GM23248 (cell line): ENCODE results near the gene ARAP1. TPM values are rescaled to one million over a fixed set of nuclear protein-coding genes. Genes with fewer than 3 reads are reported as not detected.

ENCODE experiments used
- DNase-seq: peaks from one replicate; pipeline ENCODE4 v3.0.0-alpha.2; 2015
- H2AFZ ChIP-seq: fragments of 200-600 bp; sonication (generic); 2 replicates; pipeline ENCODE4 v1.6.1; 2016; ENCODE audit warnings: antibody characterized with exemption
- H3F3A ChIP-seq: fragments of 200-600 bp; sonication (generic); 2 replicates; pipeline ENCODE4 v1.6.1; 2016; ENCODE audit warnings: mild to moderate bottlenecking, antibody characterized with exemption, mixed run types; ENCODE audit not compliant: insufficient read depth
- H3K27ac ChIP-seq: fragments of 200-600 bp; sonication (generic); 2 replicates; pipeline ENCODE4 v1.5.1; 2016; ENCODE audit warnings: mild to moderate bottlenecking
- H3K27me3 ChIP-seq: fragments of 200-600 bp; sonication (generic); replicated peaks from 2 replicates; pipeline ENCODE4 v1.6.1; 2016; ENCODE audit warnings: mild to moderate bottlenecking; ENCODE audit not compliant: insufficient read depth
- H3K36me3 ChIP-seq: fragments of 200-600 bp; sonication (generic); 2 replicates; pipeline ENCODE4 v1.6.1; 2016; ENCODE audit warnings: low read depth, mild to moderate bottlenecking
- H3K4me1 ChIP-seq: fragments of 200-600 bp; sonication (generic); 2 replicates; pipeline ENCODE4 v1.6.1; 2016; ENCODE audit warnings: mild to moderate bottlenecking; ENCODE audit not compliant: insufficient read depth
- H3K4me2 ChIP-seq: fragments of 200-600 bp; sonication (generic); one replicate; pipeline ENCODE4 v1.6.1; 2016; ENCODE audit warnings: mild to moderate bottlenecking; ENCODE audit not compliant: unreplicated experiment
- H3K4me3 ChIP-seq: fragments of 200-600 bp; sonication (generic); 2 replicates; pipeline ENCODE4 v1.5.1; 2016; ENCODE audit warnings: mild to moderate bottlenecking
- H3K79me2 ChIP-seq: fragments of 200-600 bp; sonication (generic); 2 replicates; pipeline ENCODE4 v1.6.1; 2016; ENCODE audit warnings: mild to moderate bottlenecking; ENCODE audit not compliant: insufficient read depth
- H3K9ac ChIP-seq: fragments of 200-600 bp; sonication (generic); 2 replicates; pipeline ENCODE4 v1.6.1; 2016; ENCODE audit warnings: mild to moderate bottlenecking
- H3K9me2 ChIP-seq: fragments of 200-600 bp; sonication (generic); 2 replicates; pipeline ENCODE4 v1.6.1; 2016; ENCODE audit warnings: mixed run types, mild to moderate bottlenecking, moderate library complexity; ENCODE audit not compliant: insufficient read depth
- H3K9me3 ChIP-seq: fragments of 200-600 bp; sonication (generic); one replicate; pipeline ENCODE4 v1.6.1; 2017; ENCODE audit warnings: low read depth
- H4K20me1 ChIP-seq: fragments of 200-600 bp; sonication (generic); 2 replicates; pipeline ENCODE4 v1.6.0; 2016; ENCODE audit not compliant: insufficient read depth
- EZH2 ChIP-seq: fragments of 200-600 bp; sonication (generic); IDR thresholded peaks from 2 replicates; pipeline ENCODE4 v1.6.1; 2018; ENCODE audit warnings: antibody characterized with exemption, mild to moderate bottlenecking; ENCODE audit not compliant: insufficient read depth, poor library complexity, severe bottlenecking
- EZH2phosphoT487 ChIP-seq: fragments of 200-600 bp; sonication (generic); IDR thresholded peaks from 2 replicates; pipeline ENCODE4 v1.6.1; 2018; ENCODE audit warnings: antibody characterized with exemption, moderate library complexity, mild to moderate bottlenecking, low read depth; ENCODE audit not compliant: insufficient read depth
- WGBS, 2 experiments: methylation state at CpG; one replicate each; pipeline ENCODE4 v1.1.6; 2015 to 2017; ENCODE audit warnings: low lambda C conversion rate in 2 of 2, low coverage in 1 of 2; ENCODE audit errors: missing lambda C conversion rate in 2 of 2; 5-methylcytosine and 5-hydroxymethylcytosine counted together
- in situ Hi-C: fragments of 300-500 bp; cut with MboI; formaldehyde crosslinking; loops from 2 replicates; pipeline ENCODE4 v1.15.0; 2020
- polyA plus RNA-seq: library from polyadenylated mRNA; unstranded; fragments of >200 nt; fragmentation: Nextera tagmentation; extraction: Ambion mirVana; gene quantifications from 2 replicates; pipeline ENCODE4 v1.2.1, GENCODE V29; 2016
- total RNA-seq: library from RNA; depleted of rRNA; stranded (reverse); fragments of >200 nt; shearing (Covaris generic); gene quantifications from 2 replicates; pipeline ENCODE4 v1.2.3, GENCODE V29; 2014

ARAP1 gene
- total and polyA plus RNA-seq, 2 experiments from 2014 or later = 41.5 to 73.9 TPM

- H3K27ac ChIP-seq = no peak overlapping the region
- no peaks in the 10 kb centered on the region for H4K20me1 ChIP-seq
- no peak for DNase-seq
- no peak overlapping the region for H3K9ac ChIP-seq
- TF ChIP-seq EZH2phosphoT487 (no peak), EZH2 (no peak)
- no peak overlapping the region for H2AFZ ChIP-seq
- no peaks in the 10 kb centered on the region for H3K9me2 ChIP-seq
- H3K4me1 ChIP-seq = peaks cover 14% of the 10 kb centered on the region
- no peaks in the 10 kb centered on the region for H3K9me3 ChIP-seq
- H3K4me3 ChIP-seq = no peak overlapping the region
- H3F3A ChIP-seq = no peaks in the 10 kb centered on the region; the same call in 1 of the 2 replicates
- in situ Hi-C loops = loop anchor here (25.0 kb wide), 1 partner anchor 457 kb away; no protein-coding TSS in a partner anchor
- no peak overlapping the region for H3K4me2 ChIP-seq
- 86 to 87% methylated on average over 12 of the region's 12 CpGs for WGBS, 2 experiments
- H3K27me3 ChIP-seq = no peaks in the 10 kb centered on the region
- H3K79me2 ChIP-seq = no peaks in the 10 kb centered on the region
- H3K36me3 ChIP-seq = no peaks in the 10 kb centered on the region; the same call in 1 of the 2 replicates
These were observed 46.5 kb downstream of the ARAP1 start for GRCh38 chr11:72705442-72706365.

DNA sequence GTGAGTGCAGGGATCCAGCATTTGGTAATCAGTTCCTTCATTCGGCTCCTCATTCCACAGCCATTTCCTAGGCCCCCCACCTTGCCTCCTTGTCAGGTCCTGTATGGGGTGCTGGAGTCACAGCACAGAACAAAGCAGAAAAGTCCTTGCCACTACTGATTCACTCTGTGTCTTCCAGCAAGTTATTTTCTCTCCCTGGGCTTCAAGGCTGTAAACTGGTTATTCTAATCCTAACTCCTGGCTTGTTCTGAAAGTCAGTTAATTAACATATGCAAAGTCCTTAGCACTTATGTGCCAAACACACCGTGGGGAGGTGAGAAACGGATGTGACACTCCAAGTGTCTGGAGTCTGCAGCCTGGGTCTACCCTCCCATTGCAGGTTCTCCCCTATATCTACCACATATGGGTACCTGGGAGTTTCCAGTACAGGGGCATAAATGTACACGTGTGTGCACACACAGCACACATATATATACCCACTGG is 47.4 kb downstream of the ARAP1 start:
- H3K4me1 ChIP-seq = peaks cover 15% of the 10 kb centered on the region
- TF ChIP-seq EZH2 (no peak), EZH2phosphoT487 (no peak)
- H3K9me2 ChIP-seq = no peaks in the 10 kb centered on the region
- H4K20me1 ChIP-seq = no peaks in the 10 kb centered on the region
- no peaks in the 10 kb centered on the region for H3K27me3 ChIP-seq
- H3K4me2 ChIP-seq = no peak overlapping the region
- no peak overlapping the region for H2AFZ ChIP-seq
- no peaks in the 10 kb centered on the region for H3K79me2 ChIP-seq
- H3K36me3 ChIP-seq = no peaks in the 10 kb centered on the region; the same call in 1 of the 2 replicates
- H3K4me3 ChIP-seq = no peak overlapping the region
- 44 to 53% methylated on average over 4 of the region's 4 CpGs for WGBS, 2 experiments
- H3F3A ChIP-seq = no peaks in the 10 kb centered on the region; the same call in 1 of the 2 replicates
- no peaks in the 10 kb centered on the region for H3K9me3 ChIP-seq
- DNase-seq = no peak
- no peak overlapping the region for H3K27ac ChIP-seq
- H3K9ac ChIP-seq = no peak overlapping the region
- in situ Hi-C loops = loop anchor here (25.0 kb wide), 1 partner anchor 457 kb away; no protein-coding TSS in a partner anchor

DNA sequence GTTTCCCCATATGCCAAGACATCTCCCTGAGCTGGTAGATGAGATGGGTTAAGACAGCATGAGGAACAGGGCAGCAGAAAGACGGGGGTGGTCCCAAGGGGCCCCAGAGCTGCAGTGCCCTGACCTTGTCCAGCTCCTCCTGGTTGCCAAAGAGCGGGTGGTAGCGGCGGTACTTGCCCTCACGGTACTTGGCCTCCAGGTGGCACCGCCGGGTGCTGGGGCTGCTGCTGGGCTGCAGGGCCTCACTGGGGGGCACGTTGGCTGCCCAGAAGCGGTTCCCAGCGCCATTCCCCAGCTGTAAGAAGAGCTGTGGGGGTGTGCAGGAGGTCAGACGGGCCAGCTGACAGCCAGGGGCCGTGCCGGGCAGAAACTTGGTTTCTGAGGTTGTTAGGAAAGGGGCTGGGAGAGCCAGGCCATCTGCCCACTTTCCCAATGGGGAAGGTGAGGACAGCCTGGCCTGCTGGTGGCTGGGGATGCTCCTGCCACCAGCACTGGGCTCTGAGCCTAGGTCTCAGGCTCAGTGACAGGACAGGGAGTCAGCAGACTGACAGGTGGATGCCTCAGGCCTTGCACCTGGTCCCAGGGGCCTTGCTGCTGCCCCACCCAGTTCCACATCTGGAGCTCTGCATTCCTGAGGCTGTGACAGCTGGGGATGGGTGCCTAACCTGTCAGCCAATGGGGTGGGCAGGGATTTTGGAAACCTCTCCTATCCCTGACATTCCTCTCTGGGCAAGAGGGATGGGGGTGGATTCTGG is 48.0 kb downstream of the ARAP1 start:
- Histone ChIP-seq H3K9ac (no peak overlapping the region), H2AFZ (no peak overlapping the region), H3K9me2 (no peaks in the 10 kb centered on the region), H3F3A (no peaks in the 10 kb centered on the region; the same call in 1 of the 2 replicates), H3K36me3 (no peaks in the 10 kb centered on the region), H3K9me3 (no peaks in the 10 kb centered on the region), H3K4me1 (peaks cover 17% of the 10 kb centered on the region), H3K27ac (peak overlapping the region; percentile 60), H3K79me2 (no peaks in the 10 kb centered on the region), H4K20me1 (no peaks in the 10 kb centered on the region), H3K4me3 (no peak overlapping the region), H3K27me3 (no peaks in the 10 kb centered on the region), H3K4me2 (peak overlapping the region; percentile 75)
- in situ Hi-C loops = loop anchor here (25.0 kb wide), 1 partner anchor 458 kb away; no protein-coding TSS in a partner anchor
- peak; percentile 48 for DNase-seq
- TF ChIP-seq EZH2phosphoT487 (no peak), EZH2 (no peak)
- whole genome bisulfite sequencing, 2 experiments = 60 to 64% methylated on average over 12 to 13 of the region's 13 CpGs

DNA sequence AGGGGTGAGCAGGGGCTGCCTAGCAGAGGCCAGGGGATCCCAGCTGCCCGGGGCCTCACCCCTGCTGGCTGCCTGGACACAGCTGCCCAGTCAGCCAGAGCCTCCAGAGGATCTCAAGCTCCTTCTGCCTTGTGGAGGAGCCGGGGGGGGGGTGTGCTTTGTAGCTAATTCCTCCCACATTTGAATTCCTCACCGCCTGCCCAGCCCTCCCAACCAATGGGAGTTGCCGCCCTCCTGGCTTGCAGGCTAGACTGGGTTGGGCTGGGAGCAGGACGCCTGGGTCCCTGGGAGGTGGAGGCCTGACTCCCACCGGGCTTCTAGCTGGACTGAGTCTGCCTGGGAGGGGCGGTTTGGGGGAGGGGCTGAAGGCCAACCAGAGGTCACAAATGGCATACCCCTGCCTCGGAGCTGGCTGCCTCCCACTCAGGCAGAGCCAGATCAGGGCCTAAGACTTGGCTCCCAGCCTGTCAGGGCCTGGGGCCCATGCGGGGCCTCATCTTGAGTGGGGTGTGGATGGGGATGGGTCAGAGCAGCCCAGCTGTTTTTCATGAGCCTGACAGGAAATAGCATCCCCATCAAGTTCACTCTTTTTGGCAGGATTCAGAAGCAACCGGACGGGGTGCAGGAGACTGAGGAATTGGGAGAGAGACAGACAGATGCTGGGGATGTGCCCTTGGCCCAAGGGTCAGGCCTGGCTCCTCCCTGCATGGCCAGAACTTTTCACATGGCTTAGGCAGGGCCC is 48.8 kb downstream of the ARAP1 start:
- no peaks in the 10 kb centered on the region for H4K20me1 ChIP-seq
- WGBS, 2 experiments = 4 to 8% methylated on average over 9 to 11 of the region's 11 CpGs
- H3K4me2 ChIP-seq = peak overlapping the region; percentile 75
- H3K27ac ChIP-seq = peak overlapping the region; percentile 60
- no peaks in the 10 kb centered on the region for H3K9me2 ChIP-seq
- H3K36me3 ChIP-seq = no peaks in the 10 kb centered on the region
- peak overlapping the region; percentile 53 for H3K9ac ChIP-seq
- DNase-seq = peak; percentile 87
- no peaks in the 10 kb centered on the region for H3K79me2 ChIP-seq
- H3K4me1 ChIP-seq = peaks cover 17% of the 10 kb centered on the region
- no peaks in the 10 kb centered on the region for H3K27me3 ChIP-seq
- in situ Hi-C loops = loop anchor here (25.0 kb wide), 1 partner anchor 459 kb away; no protein-coding TSS in a partner anchor
- H2AFZ ChIP-seq = no peak overlapping the region
- TF ChIP-seq EZH2 (no peak), EZH2phosphoT487 (no peak)
- no peaks in the 10 kb centered on the region for H3K9me3 ChIP-seq
- peak overlapping the region; percentile 47 for H3K4me3 ChIP-seq
- H3F3A ChIP-seq = no peaks in the 10 kb centered on the region; the same call in 1 of the 2 replicates
